IMR-90 (cell line): ENCODE measurements around the gene TMBIM6. TPM values are rescaled to one million over a fixed set of nuclear protein-coding genes. Genes with fewer than 3 reads are reported as not detected.
A peak's percentile ranks its signal among the peaks of the same experiment; 100 is the strongest.

Experiments used
- ATAC-seq: fragments of 200-7000 bp; cut with Tn5 transposase; 2 replicates; pipeline ENCODE4 v1.9.1; 2020; ENCODE audit warnings: low read depth, mild to moderate bottlenecking, moderate library complexity
- BruUV-seq: library from RNA; stranded (reverse); fragments of 400-500 nt; replicated peaks from 2 replicates; lab custom pipeline; 2021; lab: Mats Ljungman, UMichigan
- CTCF ChIA-PET: fragments of 300-600 bp; formaldehyde crosslinking; extraction: SDS; loops from one replicate; lab custom pipeline; 2021; ENCODE audit warnings: antibody characterized with exemption; lab: Yijun Ruan, JAX
- POLR2A ChIA-PET: fragments of 300-600 bp; sonication (Branson Sonifier 250); formaldehyde crosslinking; loops from one replicate; lab custom pipeline; 2022; ENCODE audit warnings: antibody characterized with exemption; ENCODE audit not compliant: unreplicated experiment; lab: Charles Lee
- DNase-seq: peaks from one replicate; pipeline ENCODE4 v3.0.0; 2013
- H2AFZ ChIP-seq: replicated peaks from 2 replicates; pipeline ENCODE3; 2013; ENCODE audit warnings: low read length, mild to moderate bottlenecking; ENCODE audit not compliant: poor library complexity
- H2AK5ac ChIP-seq: 2 replicates; pipeline ENCODE4 v1.6.1; 2013; ENCODE audit warnings: low read depth, low read length, inconsistent platforms
- H2AK9ac ChIP-seq: replicated peaks from 2 replicates; pipeline ENCODE3; 2013; ENCODE audit warnings: mild to moderate bottlenecking, low read depth, low read length, moderate library complexity; ENCODE audit not compliant: poor library complexity
- H2BK120ac ChIP-seq: 2 replicates; pipeline ENCODE4 v1.6.1; 2013; ENCODE audit warnings: low read depth, low read length, inconsistent platforms
- H2BK15ac ChIP-seq: 3 replicates; pipeline ENCODE4 v1.6.1; 2013; ENCODE audit warnings: low read depth, low read length, inconsistent platforms
- H2BK20ac ChIP-seq: 2 replicates; pipeline ENCODE4 v1.6.1; 2013; ENCODE audit warnings: low read depth, mild to moderate bottlenecking, inconsistent platforms, low read length, moderate library complexity
- H2BK5ac ChIP-seq: 2 replicates; pipeline ENCODE4 v1.6.1; 2013; ENCODE audit warnings: mild to moderate bottlenecking, low read depth, low read length, inconsistent platforms; ENCODE audit not compliant: poor library complexity, severe bottlenecking
- H3K14ac ChIP-seq: replicated peaks from 2 replicates; pipeline ENCODE4 v1.6.1; 2013; ENCODE audit warnings: low read depth, low read length, inconsistent platforms
- H3K18ac ChIP-seq: 2 replicates; pipeline ENCODE4 v1.6.1; 2013; ENCODE audit warnings: low read depth, low read length, control low read depth
- H3K23ac ChIP-seq: 2 replicates; pipeline ENCODE4 v1.6.1; 2013; ENCODE audit warnings: low read depth, low read length, inconsistent platforms
- H3K27ac ChIP-seq: 2 replicates; pipeline ENCODE4 v1.5.1; 2013; ENCODE audit warnings: mild to moderate bottlenecking, control low read depth, low read length; ENCODE audit not compliant: insufficient read depth
- H3K27me3 ChIP-seq: 2 replicates; pipeline ENCODE4 v1.6.1; 2013; ENCODE audit warnings: low read length; ENCODE audit not compliant: control insufficient read depth, insufficient read depth
- H3K36me3 ChIP-seq: 2 replicates; pipeline ENCODE4 v1.6.1; 2013; ENCODE audit warnings: low read length, mixed read lengths; ENCODE audit not compliant: control insufficient read depth, insufficient read depth
- H3K4ac ChIP-seq: 2 replicates; pipeline ENCODE4 v1.6.1; 2013; ENCODE audit warnings: low read depth, low read length, inconsistent platforms
- H3K4me1 ChIP-seq: 2 replicates; pipeline ENCODE4 v1.6.1; 2013; ENCODE audit warnings: low read length, mixed read lengths; ENCODE audit not compliant: control insufficient read depth, insufficient read depth
- H3K4me2 ChIP-seq: 2 replicates; pipeline ENCODE4 v1.6.1; 2013; ENCODE audit warnings: low read depth, mild to moderate bottlenecking, control low read depth, low read length, moderate library complexity
- H3K4me3 ChIP-seq: 2 replicates; pipeline ENCODE4 v1.5.1; 2013; ENCODE audit warnings: low read depth, mild to moderate bottlenecking, control low read depth, low read length, moderate library complexity; ENCODE audit not compliant: insufficient read depth
- H3K56ac ChIP-seq: 2 replicates; pipeline ENCODE4 v1.6.1; 2013; ENCODE audit warnings: low read length, inconsistent platforms; ENCODE audit not compliant: insufficient read depth; ENCODE audit errors: extremely low read depth
- H3K79me1 ChIP-seq, 2 experiments: 2 replicates each; pipeline ENCODE4 v1.6.1; 2013; ENCODE audit warnings: low read length in 2 of 2, inconsistent platforms in 1 of 2, low read depth in 1 of 2
- H3K9ac ChIP-seq: 2 replicates; pipeline ENCODE4 v1.6.1; 2013; ENCODE audit warnings: low read depth, low read length, control low read depth
- H3K9me1 ChIP-seq: 2 replicates; pipeline ENCODE4 v1.6.1; 2013; ENCODE audit warnings: low read length, inconsistent platforms; ENCODE audit not compliant: insufficient read depth
- H3K9me3 ChIP-seq: 2 replicates; pipeline ENCODE4 v1.6.1; 2013; ENCODE audit warnings: low read length; ENCODE audit not compliant: control insufficient read depth, insufficient read depth
- H4K20me1 ChIP-seq: 2 replicates; pipeline ENCODE4 v1.6.1; 2013; ENCODE audit warnings: low read length, inconsistent platforms; ENCODE audit not compliant: insufficient read depth
- H4K5ac ChIP-seq: 2 replicates; pipeline ENCODE4 v1.6.1; 2013; ENCODE audit warnings: mild to moderate bottlenecking, low read depth, low read length, control low read depth
- H4K8ac ChIP-seq, 2 experiments: 2 replicates each; pipeline ENCODE4 v1.6.1; 2013; ENCODE audit warnings: low read depth in 2 of 2, low read length in 2 of 2, control low read depth in 1 of 2, inconsistent platforms in 1 of 2
- H4K91ac ChIP-seq: 2 replicates; pipeline ENCODE4 v1.6.1; 2013; ENCODE audit warnings: low read depth, low read length, inconsistent platforms; ENCODE audit not compliant: insufficient read depth
- BHLHE40 ChIP-seq: fragments of 150-350 bp; IDR thresholded peaks from 2 replicates; pipeline ENCODE4 v1.6.1; 2016; ENCODE audit warnings: mild to moderate bottlenecking, low read depth, low read length
- CEBPB ChIP-seq: IDR thresholded peaks from 2 replicates; pipeline ENCODE4 v1.6.1; 2012; ENCODE audit warnings: low read depth, low read length, improper control_type of control experiment
- ELK1 ChIP-seq: fragments of 150-350 bp; IDR thresholded peaks from 2 replicates; pipeline ENCODE4 v1.6.1; 2016; ENCODE audit warnings: low read depth, mild to moderate bottlenecking, low read length, moderate library complexity, borderline replicate concordance
- FOS ChIP-seq: fragments of 150-350 bp; IDR thresholded peaks from 2 replicates; pipeline ENCODE4 v1.6.1; 2016; ENCODE audit warnings: low read depth, low read length
- MAFK ChIP-seq: IDR thresholded peaks from 2 replicates; pipeline ENCODE4 v1.6.1; 2012; ENCODE audit warnings: low read depth, low read length, improper control_type of control experiment
- MAZ ChIP-seq: IDR thresholded peaks from 2 replicates; pipeline ENCODE4 v1.6.1; 2012; ENCODE audit warnings: low read depth, mild to moderate bottlenecking, low read length, improper control_type of control experiment, moderate library complexity, borderline replicate concordance
- MXI1 ChIP-seq: IDR thresholded peaks from 2 replicates; pipeline ENCODE4 v1.6.1; 2012; ENCODE audit warnings: low read depth, mild to moderate bottlenecking, low read length, moderate library complexity, borderline replicate concordance
- RAD21 ChIP-seq: IDR thresholded peaks from 2 replicates; pipeline ENCODE4 v1.6.1; 2012; ENCODE audit warnings: low read length, improper control_type of control experiment
- RCOR1 ChIP-seq: IDR thresholded peaks from 2 replicates; pipeline ENCODE4 v1.6.1; 2012; ENCODE audit warnings: mild to moderate bottlenecking, low read length, improper control_type of control experiment; ENCODE audit not compliant: insufficient replicate concordance
- RFX5 ChIP-seq: IDR thresholded peaks from 2 replicates; pipeline ENCODE4 v1.8.0; 2012; ENCODE audit warnings: low read depth, mild to moderate bottlenecking, low read length, moderate library complexity
- SMC3 ChIP-seq: fragments of 150-350 bp; IDR thresholded peaks from 2 replicates; pipeline ENCODE4 v1.6.1; 2016; ENCODE audit warnings: low read depth, mild to moderate bottlenecking, antibody characterized with exemption, low read length, moderate library complexity
- WGBS, 2 experiments: methylation state at CpG; one replicate each; pipeline versions ENCODE4 v1.1.5 to v1.1.7; 2013; ENCODE audit warnings: missing lambda C conversion rate in 2 of 2; ENCODE audit not compliant: insufficient read length in 1 of 2; ENCODE audit errors: extremely low coverage in 2 of 2; 5-methylcytosine and 5-hydroxymethylcytosine counted together
- dilution Hi-C: fragments of 300-500 bp; cut with HindIII; formaldehyde crosslinking; loops from one replicate; pipeline ENCODE4 v1.14.3; 2018; ENCODE audit warnings: low sequenced_read_pairs; ENCODE audit not compliant: unreplicated experiment
- in situ Hi-C: fragments of 300-500 bp; cut with MboI; formaldehyde crosslinking; loops from 3 replicates; pipeline ENCODE4 v1.14.3; 2019; ENCODE audit warnings: low sequenced_read_pairs, inconsistent platforms, mixed read lengths
- intact Hi-C: fragments of 100-400 bp; cut with micrococcal nuclease; formaldehyde crosslinking; loops from 2 replicates; pipeline ENCODE4 v1.10.0; 2022
- polyA plus RNA-seq, 3 experiments: library from polyadenylated mRNA; depleted of rRNA; stranded (reverse); fragments of >200 nt; gene quantifications; 2 replicates each; pipeline ENCODE4 v1.2.3, GENCODE V29; 2012; ENCODE audit warnings: low replicate concordance in 1 of 3
- total RNA-seq: library from RNA; depleted of rRNA; stranded (reverse); fragments of >200 nt; gene quantifications from 2 replicates; pipeline ENCODE4 v1.2.3, GENCODE V29; 2012
- TF ChIP-seq, protein P1 (sequence below): conservative IDR thresholded peaks from 2 replicates; pipeline ENCODE4 v1.5.1; 2012; ENCODE audit warnings: mild to moderate bottlenecking, low read depth, low read length, improper control_type of control experiment
- TF ChIP-seq, protein P2 (sequence below): fragments of 150-350 bp; IDR thresholded peaks from 2 replicates; pipeline ENCODE4 v1.6.1; 2017; ENCODE audit warnings: mild to moderate bottlenecking, antibody characterized with exemption, low read length, low read depth

The TMBIM6 gene
- total and polyA plus RNA-seq, 2 of the 4 experiments (the other 2 are of a cell fraction), result 255 to 285 TPM

GRCh38 chr12:49707128-49707811, 34.1 kb upstream of the TMBIM6 start, which contains the start of gene FMNL3:
Gene FMNL3 (minus strand): TSS chr12:49707405. CDS start chr12:49707180, 225 bp downstream.
- Histone ChIP-seq H3K4me1 (peaks cover 22% of the 10 kb centered on the region), H4K8ac (peak within 1 kb of the TSS; percentile 2 to 69; a peak in 2 of 4 replicates), H3K18ac (peak within 1 kb of the TSS; percentile 39), H4K5ac (peak within 1 kb of the TSS; percentile 52), H2BK15ac (peak within 1 kb of the TSS; percentile 67; the same call in 1 of the 3 replicates), H2AFZ (peak within 1 kb of the TSS; percentile 82), H4K91ac (peak within 1 kb of the TSS; percentile 67), H3K4me2 (peak within 1 kb of the TSS; percentile 76), H3K9ac (peak within 1 kb of the TSS; percentile 92), H3K14ac (peak within 1 kb of the TSS; percentile 80), H2BK5ac (peak within 1 kb of the TSS; percentile 69), H2BK120ac (peak within 1 kb of the TSS; percentile 34), H3K4ac (peak within 1 kb of the TSS; percentile 89), H3K23ac (peak within 1 kb of the TSS; percentile 92), H3K4me3 (peak within 1 kb of the TSS; percentile 97), H4K20me1 (peaks cover 19% of the 10 kb centered on the region; the same call in 1 of the 2 replicates), H2AK9ac (peak within 1 kb of the TSS; percentile 84), H3K27ac (peak within 1 kb of the TSS; percentile 92), H2AK5ac (peak within 1 kb of the TSS; percentile 80), H3K79me1 (peaks cover 10 to 38% of the 10 kb centered on the region in 2 experiments), H3K9me1 (peaks cover 15% of the 10 kb centered on the region), H2BK20ac (0 out of 2 replicates have a peak within 1 kb of the TSS, but pooled peaks have one; percentile 5), H3K27me3 (peaks cover 14% of the 10 kb centered on the region), H3K36me3 (no peaks in the 10 kb centered on the region), H3K9me3 (peaks cover 5% of the 10 kb centered on the region), H3K56ac (peak within 1 kb of the TSS; percentile 45)
- in situ Hi-C loops, result loop anchor here (5.0 kb wide), 1 partner anchor 65 kb away; no protein-coding TSS in a partner anchor
- WGBS, 2 experiments, result 0% methylated on average over 33 of the region's 93 CpGs; no CpG with 5 or more reads in 1 of the 2 experiments
- CTCF ChIA-PET, result interaction anchor here (0.5 to 1.8 kb wide), 4 partner anchors 34 to 70 kb away, joined by 3 to 5 read pairs (median 4); partner anchors contain the start of gene TMBIM6
- peak; percentile 95 for DNase-seq
- POLR2A ChIA-PET, result no interaction called here
- dilution Hi-C loops, result no loop called here
- ATAC-seq, result peak; percentile 94
- no TSS peak for BruUV-seq
- intact Hi-C loops, result loop anchor here (1.0 to 2.0 kb wide), 4 partner anchors 34 to 70 kb away; partner anchors contain the start of gene TMBIM6
- peak; percentile 95 for TF ChIP-seq MAZ
- TF ChIP-seq, protein P1, sequence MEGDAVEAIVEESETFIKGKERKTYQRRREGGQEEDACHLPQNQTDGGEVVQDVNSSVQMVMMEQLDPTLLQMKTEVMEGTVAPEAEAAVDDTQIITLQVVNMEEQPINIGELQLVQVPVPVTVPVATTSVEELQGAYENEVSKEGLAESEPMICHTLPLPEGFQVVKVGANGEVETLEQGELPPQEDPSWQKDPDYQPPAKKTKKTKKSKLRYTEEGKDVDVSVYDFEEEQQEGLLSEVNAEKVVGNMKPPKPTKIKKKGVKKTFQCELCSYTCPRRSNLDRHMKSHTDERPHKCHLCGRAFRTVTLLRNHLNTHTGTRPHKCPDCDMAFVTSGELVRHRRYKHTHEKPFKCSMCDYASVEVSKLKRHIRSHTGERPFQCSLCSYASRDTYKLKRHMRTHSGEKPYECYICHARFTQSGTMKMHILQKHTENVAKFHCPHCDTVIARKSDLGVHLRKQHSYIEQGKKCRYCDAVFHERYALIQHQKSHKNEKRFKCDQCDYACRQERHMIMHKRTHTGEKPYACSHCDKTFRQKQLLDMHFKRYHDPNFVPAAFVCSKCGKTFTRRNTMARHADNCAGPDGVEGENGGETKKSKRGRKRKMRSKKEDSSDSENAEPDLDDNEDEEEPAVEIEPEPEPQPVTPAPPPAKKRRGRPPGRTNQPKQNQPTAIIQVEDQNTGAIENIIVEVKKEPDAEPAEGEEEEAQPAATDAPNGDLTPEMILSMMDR, result peak; percentile 99
- TF ChIP-seq, protein P2, sequence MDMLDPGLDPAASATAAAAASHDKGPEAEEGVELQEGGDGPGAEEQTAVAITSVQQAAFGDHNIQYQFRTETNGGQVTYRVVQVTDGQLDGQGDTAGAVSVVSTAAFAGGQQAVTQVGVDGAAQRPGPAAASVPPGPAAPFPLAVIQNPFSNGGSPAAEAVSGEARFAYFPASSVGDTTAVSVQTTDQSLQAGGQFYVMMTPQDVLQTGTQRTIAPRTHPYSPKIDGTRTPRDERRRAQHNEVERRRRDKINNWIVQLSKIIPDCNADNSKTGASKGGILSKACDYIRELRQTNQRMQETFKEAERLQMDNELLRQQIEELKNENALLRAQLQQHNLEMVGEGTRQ, result peak; percentile 64
- TF ChIP-seq SMC3, result peak; percentile 100
- no peak for TF ChIP-seq MAFK
- TF ChIP-seq ELK1, result no peak
- TF ChIP-seq MXI1, result peak; percentile 46; the same call in 1 of the 2 replicates
- TF ChIP-seq RFX5, result no peak
- TF ChIP-seq RAD21, result peak; percentile 99
- peak; percentile 78; the same call in 1 of the 2 replicates for TF ChIP-seq BHLHE40
- TF ChIP-seq RCOR1, result no peak
- TF ChIP-seq CEBPB, result no peak
- TF ChIP-seq FOS, result peak; percentile 28; the same call in 1 of the 2 replicates
